HepG2 (cell line): Measurements from ENCODE around the gene CHMP1A. TPM values are rescaled to one million over a fixed set of nuclear protein-coding genes. Genes with fewer than 3 reads are reported as not detected.

Experiments
- CHD4 ChIP-seq: fragments of 200-600 bp; sonication (generic); IDR thresholded peaks from 2 replicates; pipeline ENCODE4 v1.7.0; 2017; ENCODE audit warnings: mild to moderate bottlenecking, low read length, borderline replicate concordance
- CSRNP2 ChIP-seq: sonication (generic); formaldehyde crosslinking; conservative IDR thresholded peaks from 2 replicates; pipeline ENCODE4 v1.8.0; 2022; ENCODE audit warnings: low read depth, missing genetic modification reagents
- DRAP1 ChIP-seq: IDR thresholded peaks from 2 replicates; pipeline ENCODE4 v1.6.1; 2016; ENCODE audit warnings: missing genetic modification reagents, missing compliant biosample characterization
- IRX3 ChIP-seq: sonication (generic); formaldehyde crosslinking; IDR thresholded peaks from 2 replicates; pipeline ENCODE4 v1.8.1; 2023; ENCODE audit warnings: mild to moderate bottlenecking, low read depth, missing genetic modification reagents, borderline replicate concordance
- KDM2A ChIP-seq: sonication (generic); formaldehyde crosslinking; IDR thresholded peaks from 2 replicates; pipeline ENCODE4 v1.4.0; 2020; ENCODE audit warnings: low read depth, missing genetic modification reagents, borderline replicate concordance
- MAF1 ChIP-seq: sonication (generic); formaldehyde crosslinking; IDR thresholded peaks from 2 replicates; pipeline ENCODE4 v1.5.0; 2020; ENCODE audit warnings: missing genetic modification reagents, borderline replicate concordance
- MED8 ChIP-seq: sonication (generic); formaldehyde crosslinking; IDR thresholded peaks from 2 replicates; pipeline ENCODE4 v1.8.1; 2023; ENCODE audit warnings: mild to moderate bottlenecking, missing genetic modification reagents; ENCODE audit not compliant: insufficient replicate concordance
- POGK ChIP-seq: sonication (generic); formaldehyde crosslinking; conservative IDR thresholded peaks from 2 replicates; pipeline ENCODE4 v1.8.0; 2022; ENCODE audit warnings: mild to moderate bottlenecking, moderate library complexity, missing genetic modification reagents
- SMARCE1 ChIP-seq: fragments of 450-650 bp; IDR thresholded peaks from 2 replicates; pipeline ENCODE4 v1.6.1; 2017; ENCODE audit warnings: borderline replicate concordance
- U2AF1 ChIP-seq: fragments of 200-400 bp; formaldehyde crosslinking; optimal IDR thresholded peaks from 2 replicates; pipeline ENCODE3; 2017; ENCODE audit warnings: mild to moderate bottlenecking, low read depth, low read length
- ZBTB26 ChIP-seq: IDR thresholded peaks from 2 replicates; pipeline ENCODE4 v1.6.1; 2016; ENCODE audit warnings: missing compliant biosample characterization, missing genetic modification reagents, borderline replicate concordance
- ZBTB49 ChIP-seq: sonication (generic); formaldehyde crosslinking; IDR thresholded peaks from 2 replicates; pipeline ENCODE4 v1.4.0; 2020; ENCODE audit warnings: missing genetic modification reagents, borderline replicate concordance
- ZBTB8A ChIP-seq: sonication (generic); formaldehyde crosslinking; IDR thresholded peaks from 2 replicates; pipeline ENCODE4 v1.4.0; 2020; ENCODE audit warnings: mild to moderate bottlenecking, low read depth, missing genetic modification reagents, borderline replicate concordance
- ZNF20 ChIP-seq: sonication (generic); formaldehyde crosslinking; IDR thresholded peaks from 2 replicates; pipeline ENCODE4 v1.4.0; 2020; ENCODE audit warnings: mild to moderate bottlenecking, moderate library complexity, missing genetic modification reagents
- ZNF225 ChIP-seq: sonication (generic); formaldehyde crosslinking; IDR thresholded peaks from 2 replicates; pipeline ENCODE4 v1.4.0; 2020; ENCODE audit warnings: mild to moderate bottlenecking, missing genetic modification reagents
- ZNF274 ChIP-seq: sonication (generic); formaldehyde crosslinking; IDR thresholded peaks from 2 replicates; pipeline ENCODE4 v1.5.1; 2020; ENCODE audit warnings: mild to moderate bottlenecking, missing genetic modification reagents
- ZNF329 ChIP-seq: sonication (generic); formaldehyde crosslinking; IDR thresholded peaks from 2 replicates; pipeline ENCODE4 v1.9.0; 2021; ENCODE audit warnings: low read depth, mild to moderate bottlenecking, missing genetic modification reagents
- ZNF576 ChIP-seq: sonication (generic); formaldehyde crosslinking; IDR thresholded peaks from 2 replicates; pipeline ENCODE4 v1.4.0; 2020; ENCODE audit warnings: mild to moderate bottlenecking, missing genetic modification reagents
- ZNF672 ChIP-seq: sonication (generic); formaldehyde crosslinking; IDR thresholded peaks from 2 replicates; pipeline ENCODE4 v1.8.1; 2022; ENCODE audit warnings: missing genetic modification reagents
- ZNF747 ChIP-seq: sonication (generic); formaldehyde crosslinking; IDR thresholded peaks from 2 replicates; pipeline ENCODE4 v1.8.1; 2023; ENCODE audit warnings: missing genetic modification reagents, mild to moderate bottlenecking, borderline replicate concordance
- ZNF878 ChIP-seq: sonication (generic); formaldehyde crosslinking; IDR thresholded peaks from 2 replicates; pipeline ENCODE4 v1.8.1; 2023; ENCODE audit warnings: mild to moderate bottlenecking, missing genetic modification reagents, moderate library complexity
- ZNF891 ChIP-seq: sonication (generic); formaldehyde crosslinking; IDR thresholded peaks from 2 replicates; pipeline ENCODE4 v1.5.0; 2020; ENCODE audit warnings: mild to moderate bottlenecking, missing genetic modification reagents
- polyA plus RNA-seq, 8 experiments: library from polyadenylated mRNA; depleted of rRNA in 3 of 8; stranded (reverse) in 7 of 8; unstranded in 1 of 8; fragments of >200 nt; fragmentation: Illumina TruSeq in 4 of 8; extraction: Trizol in 4 of 8; gene quantifications; 2 replicates each; pipeline versions ENCODE4 v1.2.1 to v1.2.3, GENCODE V29; 2011 to 2016; ENCODE audit warnings: low read depth in 4 of 8, missing spikeins in 1 of 8, mixed read lengths in 1 of 8; ENCODE audit not compliant: insufficient read depth in 1 of 8
- total RNA-seq, 5 experiments: library from RNA; depleted of rRNA; stranded (reverse); fragments of >200 nt; fragmentation: Illumina TruSeq; extraction: Trizol; gene quantifications; 2 replicates each; pipeline ENCODE4 v1.2.3, GENCODE V29; 2016; ENCODE audit warnings: low read depth in 1 of 5

CHMP1A gene
- total and polyA plus RNA-seq, 2 of the 13 experiments (the other 11 are each of a cell fraction or from before 2014, with no cell fraction given), result 69.4 to 73.3 TPM

- TF ChIP-seq ZBTB8A (CRISPR knock-in tag) (no peak), ZNF891 (peak; percentile 34), CHD4 (no peak), ZNF672 (CRISPR knock-in tag) (no peak; the same call in 1 of the 2 replicates), DRAP1 (CRISPR knock-in tag) (no peak), POGK (peak; percentile 90), ZNF878 (no peak), SMARCE1 (no peak), ZNF576 (CRISPR knock-in tag) (no peak), ZBTB49 (CRISPR knock-in tag) (no peak), U2AF1 (peak; percentile 2), ZNF20 (no peak), ZNF329 (CRISPR knock-in tag) (no peak), IRX3 (CRISPR knock-in tag) (no peak), ZNF274 (CRISPR knock-in tag) (no peak), KDM2A (peak; percentile 72), ZNF747 (CRISPR knock-in tag) (no peak), ZNF225 (CRISPR knock-in tag) (no peak), CSRNP2 (CRISPR knock-in tag) (no peak), ZBTB26 (no peak), MED8 (CRISPR knock-in tag) (peak; percentile 13), MAF1 (no peak; the same call in 1 of the 2 replicates)
Observed at GRCh38 chr16:89700649-89701424, 43.3 kb upstream of the CHMP1A start (continued).
